Measurements from ENCODE around the gene ANTXRL.
"Not testable (repeated sequence)": the region's sequence is repeated elsewhere in the genome, so short reads cannot be mapped to it uniquely, and the experiment has no call there.

The ANTXRL gene

DNA sequence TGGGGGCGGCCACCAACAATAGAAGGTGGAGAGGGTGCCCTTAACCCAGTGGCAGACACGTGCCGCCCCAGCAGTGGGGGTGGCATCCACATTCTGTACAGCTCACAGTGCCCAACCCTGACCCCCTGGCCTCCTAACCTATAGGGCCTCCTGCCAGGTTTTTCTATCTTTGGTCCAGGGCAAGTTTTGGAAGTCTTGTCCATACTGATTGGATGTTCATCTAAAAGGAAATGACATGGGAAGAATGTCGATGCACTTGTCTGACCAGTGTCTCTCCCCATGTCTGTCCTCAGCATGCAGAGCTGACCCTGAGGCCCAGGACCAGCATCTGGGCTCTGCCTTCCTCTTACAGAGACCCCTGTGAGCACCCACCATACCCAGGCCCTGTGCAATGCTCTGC is 32.3 kb upstream of the ANTXRL start:
- no peak for DNase-seq (ENCODE audit: low read depth)

DNA sequence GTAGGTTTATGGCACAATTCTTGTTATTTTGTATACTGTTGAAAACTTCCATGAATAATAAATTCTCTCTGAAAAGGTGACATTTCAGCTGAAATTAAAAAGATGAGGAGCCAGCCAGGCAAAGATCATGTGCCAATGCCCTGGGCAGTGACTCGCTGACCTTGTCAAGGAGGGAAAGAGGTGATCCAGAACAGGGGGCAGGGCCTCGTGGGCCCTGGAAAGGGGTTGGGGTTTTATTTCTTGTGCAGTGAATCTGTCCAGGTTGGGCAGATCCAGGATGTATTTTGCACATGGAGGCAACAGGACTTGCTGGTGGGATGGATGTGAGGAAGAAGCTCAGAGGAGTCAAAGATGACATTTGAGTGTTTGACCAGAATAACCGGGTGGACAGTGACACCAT is 31.6 kb upstream of the ANTXRL start:
- not testable (repeated sequence) for DNase-seq (ENCODE audit: low read depth)

DNA sequence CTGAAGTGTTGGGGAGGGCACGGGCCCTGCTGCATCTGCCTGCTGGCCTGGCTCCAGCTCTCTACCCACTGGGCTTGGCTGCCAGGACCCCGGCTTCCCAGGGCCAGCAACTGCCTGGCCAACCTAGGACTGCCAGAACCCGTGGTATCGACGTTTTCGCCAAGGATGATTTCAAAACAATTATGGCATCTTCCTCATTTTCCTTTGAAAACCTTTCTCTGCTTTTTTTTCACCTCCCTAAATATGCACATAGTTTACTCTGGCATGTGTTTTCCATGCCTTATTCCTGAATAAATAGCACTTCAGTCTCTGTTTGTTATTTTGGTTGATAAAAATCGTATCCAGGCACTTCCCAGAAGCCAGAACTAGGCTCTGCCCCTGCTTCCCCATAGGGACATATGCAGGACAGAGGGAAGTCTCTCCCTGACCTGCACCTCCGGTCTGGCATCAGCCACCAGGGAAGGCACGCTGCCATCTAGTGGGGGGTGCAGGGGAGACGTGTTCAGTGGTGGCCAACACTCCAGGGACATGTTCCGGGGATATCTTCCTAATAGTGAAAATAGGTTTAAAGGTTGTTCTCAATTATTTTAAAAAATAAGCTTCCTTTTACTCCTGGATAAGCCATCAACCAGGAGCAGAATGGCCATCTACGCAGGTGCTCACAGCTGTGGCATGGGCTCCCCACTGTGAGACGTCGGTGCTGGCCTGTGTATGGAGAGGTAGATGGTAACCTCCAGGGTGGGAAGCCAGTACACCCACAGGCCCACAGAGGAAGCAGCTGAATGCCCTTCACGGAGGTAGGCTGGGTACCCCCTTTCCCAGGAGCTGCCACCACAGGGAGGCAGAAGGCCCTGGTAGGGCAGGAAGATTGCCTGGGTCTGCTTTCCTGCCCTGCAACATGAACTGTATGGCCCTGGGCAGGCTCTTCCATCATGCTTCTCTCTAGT is 30.7 kb upstream of the ANTXRL start:
- no peak for DNase-seq (ENCODE audit: low read depth)

DNA sequence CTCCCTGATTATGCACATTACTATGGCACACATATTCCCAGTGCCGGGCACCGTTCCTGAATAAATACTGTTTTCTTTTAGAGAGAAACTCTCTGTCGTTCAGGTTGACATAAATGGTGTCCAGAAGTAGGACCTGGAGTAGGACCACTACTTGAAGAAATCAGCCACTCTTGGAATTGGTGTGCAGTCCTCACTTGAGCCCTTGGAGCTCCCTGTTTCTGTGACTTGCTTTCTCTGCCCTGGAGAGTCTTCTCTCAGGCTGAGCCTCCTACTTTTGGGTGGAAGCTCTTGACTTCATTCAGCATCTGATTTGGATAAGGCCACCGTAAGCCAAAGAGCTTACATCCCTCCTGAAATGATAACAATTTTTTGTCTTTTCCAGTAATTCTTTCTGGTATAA is 29.7 kb upstream of the ANTXRL start:
- no peak for DNase-seq (ENCODE audit: low read depth)

DNA sequence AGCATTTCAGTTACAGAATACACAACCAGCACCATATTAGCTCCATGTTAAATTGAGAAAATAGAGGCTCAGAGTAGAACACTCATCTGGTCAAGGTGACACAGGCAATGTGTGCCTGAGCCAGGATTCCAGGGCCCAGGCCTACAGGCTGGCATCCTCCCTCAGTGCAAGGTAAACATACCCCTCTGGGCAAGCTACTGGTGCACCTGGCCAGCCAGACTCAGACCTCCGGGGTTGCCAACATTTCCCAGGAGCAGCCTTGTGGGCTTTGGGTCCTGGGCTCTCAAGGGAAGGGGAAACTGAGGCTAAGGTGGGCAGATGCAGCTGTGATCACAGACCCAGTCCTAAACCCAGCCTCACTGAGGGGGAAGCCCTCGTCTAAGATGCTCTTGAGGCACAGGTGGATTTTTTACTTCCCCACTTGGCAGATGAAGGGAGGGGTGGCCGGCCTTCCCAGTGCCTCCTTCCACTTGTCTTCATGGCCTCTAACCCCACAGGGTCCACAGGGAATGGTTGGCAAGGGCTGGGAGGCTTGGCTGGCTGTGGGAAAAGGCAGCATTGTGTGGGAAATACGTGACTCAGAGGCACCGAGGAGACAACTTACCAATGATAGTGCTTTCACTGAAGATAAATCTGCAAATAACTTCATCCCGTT is 23.8 kb upstream of the ANTXRL start:
- not testable (repeated sequence) for DNase-seq (ENCODE audit: low read depth)

DNA sequence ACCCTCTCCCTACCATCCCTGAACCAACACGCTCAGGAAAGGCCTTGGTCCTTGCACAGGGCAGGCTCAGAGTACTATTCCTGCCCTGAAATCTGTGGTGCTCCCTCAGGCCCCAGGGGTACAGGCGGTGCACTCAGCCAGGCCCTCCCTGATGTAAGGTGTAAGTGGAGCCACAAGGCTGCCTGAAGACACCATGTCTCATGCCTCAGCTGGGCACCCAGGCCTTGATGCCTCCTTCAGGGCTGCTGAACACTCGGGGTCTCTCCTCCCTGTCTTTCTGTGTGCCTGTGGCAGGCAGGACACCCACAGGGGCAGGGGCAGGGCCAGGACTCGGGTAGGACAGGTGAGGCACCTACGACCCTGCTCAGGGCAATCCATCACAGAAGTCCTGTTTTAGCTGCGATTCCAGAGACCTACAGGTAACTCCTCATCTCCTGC is 22.9 kb upstream of the ANTXRL start:
- DNase-seq (ENCODE audit: low read depth), result no peak

DNA sequence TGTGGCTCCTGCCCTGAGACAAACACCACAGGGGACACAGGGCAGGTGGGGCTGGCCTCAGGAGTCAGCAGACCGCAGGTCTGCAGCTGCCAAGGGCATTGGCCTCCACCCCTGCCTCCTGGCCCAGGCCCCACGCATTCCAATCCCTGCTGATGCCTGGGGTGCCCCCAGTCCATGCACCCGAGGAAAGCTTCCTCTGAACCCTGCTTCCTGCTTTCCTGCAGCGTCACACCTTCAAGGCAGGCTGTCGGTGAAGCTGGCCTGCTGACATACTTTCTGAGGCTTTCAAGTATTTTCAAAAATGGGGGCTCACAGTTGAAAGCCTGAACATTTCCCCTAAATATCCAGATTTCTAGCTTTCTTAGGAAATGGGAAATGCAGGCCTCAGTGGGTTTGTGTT is 22.5 kb upstream of the ANTXRL start:
- DNase-seq (ENCODE audit: low read depth), result no peak

DNA sequence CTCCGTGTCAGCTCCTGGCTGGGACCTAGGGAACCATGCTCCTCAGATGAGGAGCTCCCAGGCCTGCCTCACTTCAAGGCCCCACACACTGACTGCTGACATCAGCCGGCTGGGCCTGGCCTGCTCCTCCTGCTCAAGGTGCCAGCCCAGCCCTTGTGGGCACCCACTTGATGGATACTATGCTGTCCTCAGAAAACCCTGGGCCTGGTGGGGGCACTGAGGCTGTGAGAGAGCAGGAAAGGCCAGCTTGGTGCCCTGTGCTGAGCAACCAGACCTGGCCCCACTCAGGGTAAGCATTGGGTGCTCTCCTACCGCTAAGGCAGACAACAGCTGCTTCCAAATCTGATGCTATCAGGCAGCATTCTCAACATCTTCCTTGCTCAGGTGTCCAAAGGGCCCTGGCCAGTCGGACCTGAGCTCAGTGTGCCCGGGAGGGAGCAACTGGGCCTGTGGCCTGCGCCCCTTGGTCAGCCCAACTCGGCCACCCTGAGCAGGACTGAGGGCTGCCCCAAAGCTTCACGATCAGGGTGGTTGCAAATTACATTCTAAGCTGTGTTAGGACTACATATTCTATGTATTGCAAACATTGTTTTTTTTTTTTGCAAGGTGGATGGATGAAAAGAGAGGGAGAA is 21.9 kb upstream of the ANTXRL start:
- DNase-seq (ENCODE audit: low read depth), result no peak

DNA sequence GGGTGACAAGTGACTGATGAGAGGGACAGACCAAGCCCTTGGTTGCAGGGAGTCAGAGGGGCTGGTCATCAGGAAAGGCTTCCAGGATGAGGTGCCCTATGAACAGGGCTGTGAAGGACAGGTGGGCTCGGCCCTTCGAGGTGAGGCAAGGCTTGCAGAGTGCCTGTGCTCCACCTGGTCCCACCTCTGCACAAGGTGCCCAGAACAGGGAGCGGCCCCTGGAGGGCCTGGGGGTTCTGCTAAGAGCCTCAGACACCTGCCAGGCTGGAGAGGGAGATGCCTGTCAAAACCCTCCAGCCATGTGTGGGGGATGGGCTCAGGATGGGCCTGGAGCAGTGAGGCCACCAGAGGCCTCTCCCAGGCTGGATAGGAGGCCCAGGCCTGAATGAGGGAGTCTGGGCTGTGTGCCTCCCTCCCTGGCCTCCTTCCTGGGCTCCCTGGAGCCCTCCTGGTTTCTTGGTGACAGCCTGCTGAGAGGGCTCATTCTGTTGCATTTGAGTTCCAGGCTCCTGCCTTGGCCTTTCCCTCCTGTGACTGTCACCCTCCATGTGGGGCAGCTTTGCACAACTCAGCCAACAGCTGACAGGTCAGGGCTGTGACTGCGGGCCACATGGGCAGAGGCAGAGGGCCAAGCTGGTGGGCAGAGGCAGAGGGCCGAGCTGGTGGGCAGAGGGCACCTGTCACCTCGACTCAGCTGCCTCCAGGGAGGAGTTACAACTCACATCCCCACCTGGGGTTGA is 21.1 kb upstream of the ANTXRL start:
- not testable (repeated sequence) for DNase-seq (ENCODE audit: low read depth)

DNA sequence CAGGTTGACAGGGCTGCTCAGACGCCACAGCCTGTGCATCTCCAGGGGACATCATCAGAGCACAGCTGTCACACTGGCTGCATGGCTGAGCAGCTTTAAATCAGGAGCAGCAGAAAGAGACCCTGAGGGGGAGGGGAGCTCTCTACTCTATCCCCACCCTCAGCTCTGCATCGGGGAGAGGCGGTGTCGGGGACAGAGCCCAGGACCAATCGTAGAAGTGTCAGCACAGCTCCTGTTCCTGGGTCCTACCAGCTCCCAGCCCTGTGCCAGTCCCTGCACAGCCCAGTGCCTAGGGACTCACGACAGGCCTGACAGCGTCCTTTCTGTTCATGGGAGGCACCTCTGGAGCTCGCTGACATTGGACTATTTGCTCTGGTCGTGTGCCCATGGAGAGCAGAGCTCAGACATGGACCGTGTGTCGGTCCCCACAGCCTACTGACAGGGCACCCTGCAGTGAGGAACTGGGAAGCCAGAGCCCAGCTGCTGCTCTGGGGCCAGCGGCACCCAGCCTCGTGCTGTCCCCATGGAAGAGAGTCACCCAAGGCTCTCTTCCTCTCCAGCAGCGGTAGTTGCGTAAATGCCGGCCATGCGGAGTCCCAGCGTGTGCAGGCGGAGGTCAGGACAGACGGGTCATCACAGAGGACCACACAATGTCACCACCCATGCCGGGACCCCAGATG is 20.4 kb upstream of the ANTXRL start:
- no peak for DNase-seq (ENCODE audit: low read depth)

DNA sequence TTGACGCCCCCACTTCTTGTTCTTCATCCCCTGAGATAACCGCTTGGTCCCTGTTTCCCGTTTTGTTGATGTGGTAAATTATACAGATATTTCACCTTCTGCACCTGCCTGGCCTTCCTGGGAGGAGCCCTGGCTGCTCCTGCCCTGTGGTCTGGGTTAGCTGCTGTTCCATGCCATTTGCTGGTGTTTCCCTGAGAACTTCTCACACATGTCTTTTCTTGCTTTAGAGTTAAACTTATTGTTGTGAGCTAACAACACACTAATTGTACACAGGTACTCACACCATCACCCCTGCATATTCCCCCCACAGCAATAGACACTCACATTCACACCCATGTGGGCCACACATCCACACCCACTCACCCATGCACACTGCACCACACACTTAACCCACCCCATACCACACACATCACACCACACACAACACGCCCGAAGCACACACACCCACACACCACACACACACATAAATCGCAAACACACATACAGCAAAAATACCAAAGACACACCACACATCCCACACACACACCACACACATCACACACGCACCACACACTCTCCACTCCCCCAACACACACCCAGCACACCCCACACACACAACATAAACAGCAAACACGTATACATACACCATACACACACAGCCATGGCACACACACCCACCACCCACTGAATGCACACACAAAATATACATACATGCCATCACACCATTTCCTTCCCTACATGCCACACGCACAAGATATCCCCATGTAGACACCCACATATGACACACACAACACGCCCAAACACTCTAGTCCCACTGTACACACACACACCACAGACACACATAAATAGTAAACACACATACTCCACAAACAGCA is 19.4 kb upstream of the ANTXRL start:
- DNase-seq (ENCODE audit: low read depth), result no peak

DNA sequence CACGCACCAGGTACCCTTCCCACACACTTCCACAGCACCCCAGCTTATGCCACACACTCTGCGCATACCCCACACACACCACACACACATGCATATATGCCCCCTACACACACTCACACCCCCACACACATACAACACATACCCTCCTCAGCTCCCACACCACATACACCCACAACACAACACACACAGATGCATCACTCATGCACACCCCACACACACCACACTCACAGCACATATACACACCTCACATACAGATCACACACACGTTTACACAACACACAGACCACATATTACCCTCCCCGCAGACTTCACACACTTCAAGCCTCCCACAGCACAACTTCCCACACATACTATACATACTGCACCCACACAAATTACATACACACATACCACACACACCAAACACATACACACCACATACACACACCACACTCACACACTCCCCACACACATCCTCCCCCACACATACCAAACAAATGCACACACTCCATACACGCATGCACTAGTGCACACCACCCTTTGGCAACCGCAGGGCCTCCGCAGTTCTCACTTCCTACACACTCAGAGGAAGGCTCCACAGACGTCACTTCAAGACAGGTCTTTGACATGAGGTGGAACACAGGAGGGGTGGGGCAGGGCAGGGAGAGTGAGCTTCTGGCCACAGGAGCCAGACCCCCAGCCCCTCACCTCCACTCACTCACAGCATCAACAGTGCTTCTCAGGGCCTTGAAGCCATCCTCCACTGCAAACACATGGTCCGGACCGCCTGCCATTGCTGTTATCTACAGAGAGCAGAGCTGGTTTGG is 18.5 kb upstream of the ANTXRL start:
- peak; percentile 38 for DNase-seq (ENCODE audit: low read depth)

DNA sequence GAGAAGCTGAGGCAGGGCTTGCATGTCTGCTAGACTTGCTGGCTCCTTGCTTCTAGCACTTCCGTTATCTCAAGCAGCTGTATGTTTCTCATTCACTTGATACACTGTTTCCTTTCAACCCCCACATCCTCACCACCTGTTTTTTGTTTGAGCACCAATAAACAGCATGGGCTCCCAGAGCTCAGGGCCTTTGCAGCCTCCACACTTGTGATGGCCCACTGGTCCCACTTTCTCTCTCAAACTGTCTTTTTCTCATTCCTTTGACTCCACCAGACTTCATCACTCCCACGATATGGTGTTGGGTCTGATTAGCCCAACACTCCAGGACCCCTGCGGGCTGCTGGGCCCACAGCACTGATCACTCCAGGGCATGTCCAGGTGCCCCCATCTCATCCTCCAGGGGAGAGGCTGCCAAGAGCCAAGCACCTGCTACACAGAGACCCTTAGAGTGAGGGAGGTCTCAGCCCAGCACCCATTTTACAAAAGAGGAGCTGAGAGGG is 17.2 kb upstream of the ANTXRL start:
- not testable (repeated sequence) for DNase-seq (ENCODE audit: low read depth)

DNA sequence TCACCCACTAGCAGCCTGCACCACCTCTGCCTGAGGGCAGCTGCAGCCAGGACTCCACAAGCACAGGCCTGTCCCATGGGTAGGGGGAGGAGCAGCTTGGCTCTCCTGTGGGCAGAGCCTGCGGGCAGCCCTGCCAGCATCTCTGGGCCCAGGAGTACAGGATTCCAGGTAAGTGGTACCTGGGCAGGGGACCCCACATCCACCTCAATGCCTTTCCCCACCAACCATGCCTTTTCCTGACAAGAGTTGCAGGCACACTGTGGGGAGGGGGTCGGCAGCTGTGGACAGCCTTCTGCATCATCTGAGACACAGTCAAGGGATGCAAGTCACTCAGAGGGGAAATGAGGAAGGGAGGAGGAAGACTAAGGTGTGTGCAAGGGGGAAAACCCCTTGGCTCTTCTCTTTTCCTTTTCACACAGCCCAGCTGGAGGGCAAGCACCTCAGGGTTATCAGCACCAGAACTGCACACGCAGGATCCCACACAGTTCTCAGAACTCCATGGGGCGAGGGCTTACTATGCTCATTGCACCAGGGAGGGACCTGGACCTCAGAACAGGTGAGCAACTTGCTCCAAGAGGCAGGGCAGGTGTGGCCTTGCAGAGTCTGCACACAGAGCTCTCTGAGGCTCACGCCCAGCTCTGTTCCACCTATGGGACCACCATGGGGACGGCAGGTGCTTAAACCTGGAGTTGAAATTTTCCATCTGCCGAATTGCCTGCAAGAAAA is 16.5 kb upstream of the ANTXRL start:
- no peak for DNase-seq (ENCODE audit: low read depth)

DNA sequence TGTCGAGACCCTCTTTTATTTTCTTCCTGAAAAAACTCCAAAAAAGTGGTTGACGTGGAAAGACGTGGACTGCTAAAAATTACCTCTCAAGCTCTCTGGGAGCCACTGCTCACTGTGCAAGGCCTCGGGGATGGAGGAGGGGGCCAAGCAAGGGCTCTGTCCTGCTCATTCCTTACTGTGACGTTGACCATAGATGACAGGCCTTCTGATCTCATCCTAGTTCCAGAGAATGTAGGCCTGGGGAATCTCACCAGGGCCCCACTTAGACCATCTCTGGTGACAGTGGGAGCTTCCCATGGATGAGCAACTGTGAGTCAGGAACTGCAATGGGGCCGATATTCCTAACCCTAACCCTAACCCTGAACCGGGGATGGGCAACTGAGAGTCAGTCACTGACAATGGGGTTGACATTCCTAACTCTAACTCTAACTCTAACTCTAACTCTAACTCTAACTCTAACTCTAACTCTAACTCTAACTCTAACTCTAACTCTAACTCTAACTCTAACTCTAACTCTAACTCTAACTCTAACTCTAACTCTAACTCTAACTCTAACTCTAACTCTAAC is 15.8 kb upstream of the ANTXRL start:
- not testable (repeated sequence) for DNase-seq (ENCODE audit: low read depth)

DNA sequence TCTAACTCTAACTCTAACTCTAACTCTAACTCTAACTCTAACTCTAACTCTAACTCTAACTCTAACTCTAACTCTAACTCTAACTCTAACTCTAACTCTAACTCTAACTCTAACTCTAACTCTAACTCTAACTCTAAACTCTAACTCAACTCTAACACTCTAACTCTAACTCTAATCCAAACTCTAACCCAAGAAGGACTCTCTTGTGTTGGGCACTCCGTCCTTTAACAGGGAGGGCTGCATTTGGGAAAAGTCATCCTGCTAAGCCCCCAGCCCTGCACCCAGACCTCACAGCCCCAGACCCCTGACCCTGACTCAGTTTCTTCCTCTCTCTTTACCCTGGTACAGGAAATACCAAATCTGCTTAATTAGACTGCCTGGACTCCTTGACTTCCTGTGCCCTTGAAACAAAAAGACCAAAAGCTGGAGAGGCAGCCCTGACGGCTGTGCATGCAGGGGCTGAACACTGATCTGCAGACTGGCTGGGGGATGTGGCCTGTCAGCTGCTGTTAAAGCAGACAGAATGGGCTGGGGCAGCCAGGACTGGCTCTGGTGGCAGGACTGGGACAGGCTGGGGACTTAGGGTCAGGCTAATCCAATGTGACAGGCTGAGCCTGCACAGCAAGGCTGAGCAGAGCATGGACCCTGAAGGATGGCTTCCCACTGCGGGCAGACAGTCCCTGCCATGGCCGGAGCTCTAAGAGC is 14.8 kb upstream of the ANTXRL start:
- DNase-seq (ENCODE audit: low read depth), result not testable (repeated sequence)

DNA sequence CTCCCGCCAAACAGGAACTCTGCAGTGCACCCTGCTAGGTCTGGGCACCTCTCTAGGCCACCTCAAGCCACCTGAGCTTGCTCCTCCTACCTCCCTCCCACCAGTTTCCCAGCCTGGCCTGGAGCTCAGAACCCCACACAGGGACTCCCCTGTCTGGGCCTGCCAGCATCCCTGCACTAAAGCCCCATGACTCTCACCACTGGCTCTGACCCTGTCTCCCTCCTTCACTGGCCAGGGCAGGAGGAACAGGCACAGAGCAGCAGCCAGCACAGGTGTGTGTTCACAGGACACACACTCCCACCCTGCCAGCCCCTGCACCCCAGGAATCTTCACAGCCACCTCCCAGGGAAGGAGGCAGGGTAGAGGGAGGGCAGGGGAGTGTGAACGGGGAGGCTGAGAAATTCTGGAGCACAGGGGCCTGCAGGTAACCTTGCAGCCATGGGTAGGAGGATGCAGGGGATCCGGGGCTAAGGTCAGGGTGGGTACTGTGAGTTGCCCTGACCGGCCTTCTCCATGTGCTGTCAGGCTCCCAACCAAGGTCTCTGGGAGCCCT is 13.9 kb upstream of the ANTXRL start:
- DNase-seq (ENCODE audit: low read depth), result no peak

Measured in activated T-helper 9 cell treated with anti-CD3 and anti-CD28 coated beads, Interleukin-2, amount 50 U/mL, for 16 hours (primary cell).